Chondrocyte (in vitro differentiated cells): ENCODE results near the gene LRRC26. TPM values are rescaled to one million over a fixed set of nuclear protein-coding genes. Genes with fewer than 3 reads are reported as not detected.

Experiments used
- DNase-seq: peaks from one replicate; pipeline ENCODE4 v3.0.0; 2021; ENCODE audit warnings: mixed read lengths, low spot score
- H3K27ac Mint-ChIP-seq: one replicate; pipeline ENCODE4 v1.8.0; 2021; ENCODE audit warnings: mild to moderate bottlenecking, moderate library complexity, mixed read lengths; ENCODE audit not compliant: unreplicated experiment
- H3K27me3 Mint-ChIP-seq: 2 replicates; pipeline ENCODE4 v1.8.0; 2021; ENCODE audit warnings: low read depth, mixed read lengths
- H3K36me3 Mint-ChIP-seq: 2 replicates; pipeline ENCODE4 v1.8.0; 2021; ENCODE audit warnings: low read depth, mixed read lengths
- H3K4me1 Mint-ChIP-seq: 2 replicates; pipeline ENCODE4 v1.8.0; 2021; ENCODE audit warnings: low read depth, mild to moderate bottlenecking, mixed read lengths
- H3K4me3 Mint-ChIP-seq: one replicate; pipeline ENCODE4 v1.8.0; 2021; ENCODE audit warnings: mild to moderate bottlenecking, moderate library complexity, mixed read lengths; ENCODE audit not compliant: unreplicated experiment
- H3K9me3 Mint-ChIP-seq: 2 replicates; pipeline ENCODE4 v1.8.0; 2021; ENCODE audit warnings: low read depth, mixed read lengths
- CTCF ChIP-seq: fragments of 200-600 bp; sonication (generic); IDR thresholded peaks from 2 replicates; pipeline ENCODE4 v1.5.0; 2021; ENCODE audit warnings: antibody characterized with exemption, mild to moderate bottlenecking, moderate library complexity
- total RNA-seq: library from RNA; stranded (reverse); gene quantifications from 3 replicates; pipeline ENCODE4 v1.2.1, GENCODE V29; 2021

The LRRC26 gene
- total RNA-seq, 1 donor from 2014 or later, result not detected

- Mint-ChIP-seq H3K4me3 (no peak overlapping the region), H3K9me3 (no peaks in the 10 kb centered on the region), H3K27me3 (peaks cover 31% of the 10 kb centered on the region), H3K4me1 (peaks cover 8% of the 10 kb centered on the region), H3K36me3 (no peaks in the 10 kb centered on the region), H3K27ac (no peak overlapping the region)
- no peak for DNase-seq
- no peak for TF ChIP-seq CTCF
These were observed 1.9 kb downstream of the LRRC26 start for GRCh38 chr9:137167747-137168572.

GRCh38 chr9:137167277-137167746, 2.5 kb downstream of the LRRC26 start:
- H3K27me3 Mint-ChIP-seq, result peaks cover 32% of the 10 kb centered on the region

GRCh38 chr9:137166380-137167229, 3.2 kb downstream of the LRRC26 start:
- Mint-ChIP-seq H3K27ac (no peak overlapping the region), H3K36me3 (no peaks in the 10 kb centered on the region), H3K4me1 (peaks cover 8% of the 10 kb centered on the region), H3K27me3 (peaks cover 34% of the 10 kb centered on the region), H3K9me3 (no peaks in the 10 kb centered on the region), H3K4me3 (no peak overlapping the region)
- TF ChIP-seq CTCF, result no peak
- no peak for DNase-seq

More at GRCh38 chr9:137167277-137167746, 2.5 kb downstream of the LRRC26 start:
- Mint-ChIP-seq H3K4me3 (no peak overlapping the region), H3K9me3 (no peaks in the 10 kb centered on the region), H3K36me3 (no peaks in the 10 kb centered on the region), H3K4me1 (peaks cover 8% of the 10 kb centered on the region), H3K27ac (no peak overlapping the region)
- TF ChIP-seq CTCF, result no peak
- no peak for DNase-seq

GRCh38 chr9:137165250-137165836, 4.5 kb downstream of the LRRC26 start:
- Mint-ChIP-seq H3K27me3 (peaks cover 37% of the 10 kb centered on the region), H3K9me3 (no peaks in the 10 kb centered on the region), H3K4me1 (peaks cover 8% of the 10 kb centered on the region), H3K36me3 (no peaks in the 10 kb centered on the region), H3K27ac (no peak overlapping the region), H3K4me3 (no peak overlapping the region)
- no peak for DNase-seq
- no peak for TF ChIP-seq CTCF
